Gastrocnemius medialis (tissue), 4 donors: ENCODE results near the gene ARFGAP1.

Experiments used
- POLR2A ChIP-seq, 2 donors: fragments of 450-650 bp; IDR thresholded peaks; one replicate each; pipeline ENCODE4 v1.6.1; 2017; ENCODE audit warnings: antibody characterized with exemption in 2 of 2, mild to moderate bottlenecking in 2 of 2, moderate library complexity in 2 of 2
- TF ChIP-seq, protein P1 (sequence below), 5 experiments: fragments of 450-650 bp in 3 of 5; fragments of 200-600 bp in 2 of 5; sonication (generic) in 2 of 5; IDR thresholded peaks in 4 of 5; conservative IDR thresholded peaks in 1 of 5; 1 replicate in 4 of 5; 2 replicates in 1 of 5; pipeline ENCODE4 v1.5.1; 2016 to 2019; ENCODE audit warnings: antibody characterized with exemption in 5 of 5, mild to moderate bottlenecking in 3 of 5, moderate library complexity in 3 of 5

DNA sequence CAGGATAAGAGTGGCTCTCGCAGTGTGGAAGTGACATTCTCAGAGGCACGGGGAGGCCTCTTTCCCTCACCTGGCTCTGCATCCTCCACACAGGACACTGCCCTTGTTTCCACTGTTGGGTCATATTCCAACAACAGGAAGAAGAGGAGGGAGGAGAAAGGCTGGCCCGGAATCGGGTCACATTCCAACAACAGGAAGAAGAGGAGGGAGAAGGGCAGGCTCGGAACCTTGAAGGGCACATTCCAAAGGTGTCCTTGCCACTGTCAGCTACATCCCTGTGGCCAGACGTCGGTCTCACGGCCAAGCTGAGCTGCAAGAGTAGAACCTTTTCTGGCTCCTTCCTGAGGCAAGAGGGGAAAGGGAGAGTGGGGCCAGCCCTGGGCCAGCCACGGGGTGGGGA lies 63.1 kb downstream of the ARFGAP1 start:
- no peak for TF ChIP-seq POLR2A (IDR thresholded peaks at IDR 0.05)
- TF ChIP-seq, protein P1, sequence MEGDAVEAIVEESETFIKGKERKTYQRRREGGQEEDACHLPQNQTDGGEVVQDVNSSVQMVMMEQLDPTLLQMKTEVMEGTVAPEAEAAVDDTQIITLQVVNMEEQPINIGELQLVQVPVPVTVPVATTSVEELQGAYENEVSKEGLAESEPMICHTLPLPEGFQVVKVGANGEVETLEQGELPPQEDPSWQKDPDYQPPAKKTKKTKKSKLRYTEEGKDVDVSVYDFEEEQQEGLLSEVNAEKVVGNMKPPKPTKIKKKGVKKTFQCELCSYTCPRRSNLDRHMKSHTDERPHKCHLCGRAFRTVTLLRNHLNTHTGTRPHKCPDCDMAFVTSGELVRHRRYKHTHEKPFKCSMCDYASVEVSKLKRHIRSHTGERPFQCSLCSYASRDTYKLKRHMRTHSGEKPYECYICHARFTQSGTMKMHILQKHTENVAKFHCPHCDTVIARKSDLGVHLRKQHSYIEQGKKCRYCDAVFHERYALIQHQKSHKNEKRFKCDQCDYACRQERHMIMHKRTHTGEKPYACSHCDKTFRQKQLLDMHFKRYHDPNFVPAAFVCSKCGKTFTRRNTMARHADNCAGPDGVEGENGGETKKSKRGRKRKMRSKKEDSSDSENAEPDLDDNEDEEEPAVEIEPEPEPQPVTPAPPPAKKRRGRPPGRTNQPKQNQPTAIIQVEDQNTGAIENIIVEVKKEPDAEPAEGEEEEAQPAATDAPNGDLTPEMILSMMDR (IDR thresholded peaks at IDR 0.05 in 4 of 5, conservative IDR thresholded peaks at IDR 0.05 in 1 of 5), result no peak
